Keratinocyte (primary cell): ENCODE results near the gene KIF5B.

Experiments
- CTCF ChIP-seq, 3 experiments: IDR thresholded peaks in 1 of 3; conservative IDR thresholded peaks in 1 of 3; optimal IDR thresholded peaks in 1 of 3; 2 replicates in 2 of 3; 3 replicates in 1 of 3; pipeline versions ENCODE3 to v1.5.1; 2011; ENCODE audit warnings: low read length in 3 of 3, mild to moderate bottlenecking in 3 of 3, moderate library complexity in 2 of 3, control low read depth in 1 of 3, inconsistent platforms in 1 of 3; ENCODE audit not compliant: insufficient read depth in 2 of 3; ENCODE audit errors: extremely low read depth in 1 of 3
- EZH2 ChIP-seq: IDR thresholded peaks from one replicate; pipeline ENCODE4 v1.6.1; 2012; ENCODE audit warnings: inconsistent platforms, mild to moderate bottlenecking, low read length, moderate library complexity

GRCh38 chr10:31982111-31982510 lies 74.1 kb downstream of the KIF5B start:
- TF ChIP-seq EZH2 (no peak), CTCF (optimal IDR thresholded peaks at IDR 0.05 in 1 of 3, IDR thresholded peaks at IDR 0.05 in 1 of 3, conservative IDR thresholded peaks at IDR 0.05 in 1 of 3; ENCODE audit: extremely low read depth in 1 of 3, insufficient read depth in 2 of 3, low read length in 3 of 3) (no peak)
